Non-pigmented ciliary epithelial cell (primary cell): ENCODE results near the gene TBX1.

Experiments
- DNase-seq: peaks from one replicate; pipeline ENCODE4 v3.0.0-alpha.2; 2010; ENCODE audit warnings: low read depth

The TBX1 gene

GRCh38 chr22:19760058-19760950, at the start of gene TBX1:
Gene TBX1, plus strand, starts transcription at chr22:19760778. Its CDS starts 66 bp downstream, at chr22:19760844.
- DNase-seq = no peak

GRCh38 chr22:19713245-19713644, 47.3 kb upstream of the TBX1 start:
- DNase-seq = no peak

- no peak for DNase-seq
Measured at GRCh38 chr22:19713650-19714311, 46.8 kb upstream of the TBX1 start.

GRCh38 chr22:19714312-19715187, 46.0 kb upstream of the TBX1 start, which contains the start of gene SEPTIN5:
Gene SEPTIN5, plus strand, starts transcription at chr22:19714503. Its CDS starts 86 bp downstream, at chr22:19714589.
- no peak for DNase-seq

GRCh38 chr22:19715188-19715930, 45.2 kb upstream of the TBX1 start:
- no peak for DNase-seq

- no peak for DNase-seq
Measured at GRCh38 chr22:19716041-19716828, 44.3 kb upstream of the TBX1 start.

GRCh38 chr22:19716829-19717105, 43.8 kb upstream of the TBX1 start:
- DNase-seq = no peak

- no peak for DNase-seq
Measured at GRCh38 chr22:19717181-19717580, 43.4 kb upstream of the TBX1 start.

- no peak for DNase-seq
Measured at GRCh38 chr22:19717691-19718455, 42.7 kb upstream of the TBX1 start.

GRCh38 chr22:19718456-19719049, 42.0 kb upstream of the TBX1 start:
- DNase-seq = no peak

- no peak for DNase-seq
Measured at GRCh38 chr22:19719050-19719482, 41.5 kb upstream of the TBX1 start.

GRCh38 chr22:19719488-19720021, 41.0 kb upstream of the TBX1 start:
- no peak for DNase-seq

GRCh38 chr22:19720150-19720827, 40.3 kb upstream of the TBX1 start:
- DNase-seq = no peak

- no peak for DNase-seq
Measured at GRCh38 chr22:19720999-19721329, 39.6 kb upstream of the TBX1 start.

GRCh38 chr22:19721330-19722177, 39.0 kb upstream of the TBX1 start:
- no peak for DNase-seq

- DNase-seq = no peak
Measured at GRCh38 chr22:19722178-19722981, 38.2 kb upstream of the TBX1 start.

- no peak for DNase-seq
Measured at GRCh38 chr22:19722982-19723231, 37.7 kb upstream of the TBX1 start.
